Activated T-helper 1 cell treated with anti-CD3 and anti-CD28 coated beads, Interleukin-2, amount 50 U/mL, for 16 hours (primary cell): Measurements from ENCODE around the gene OSTM1.
"Not testable (repeated sequence)": the region's sequence is repeated elsewhere in the genome, so short reads cannot be mapped to it uniquely, and the experiment has no call there.

ENCODE experiments used
- DNase-seq, 2 donors: peaks; one replicate each; pipeline ENCODE4 v3.0.0-alpha.2; 2020; ENCODE audit warnings: low read depth in 1 of 2, low spot score in 1 of 2

The OSTM1 gene

DNA sequence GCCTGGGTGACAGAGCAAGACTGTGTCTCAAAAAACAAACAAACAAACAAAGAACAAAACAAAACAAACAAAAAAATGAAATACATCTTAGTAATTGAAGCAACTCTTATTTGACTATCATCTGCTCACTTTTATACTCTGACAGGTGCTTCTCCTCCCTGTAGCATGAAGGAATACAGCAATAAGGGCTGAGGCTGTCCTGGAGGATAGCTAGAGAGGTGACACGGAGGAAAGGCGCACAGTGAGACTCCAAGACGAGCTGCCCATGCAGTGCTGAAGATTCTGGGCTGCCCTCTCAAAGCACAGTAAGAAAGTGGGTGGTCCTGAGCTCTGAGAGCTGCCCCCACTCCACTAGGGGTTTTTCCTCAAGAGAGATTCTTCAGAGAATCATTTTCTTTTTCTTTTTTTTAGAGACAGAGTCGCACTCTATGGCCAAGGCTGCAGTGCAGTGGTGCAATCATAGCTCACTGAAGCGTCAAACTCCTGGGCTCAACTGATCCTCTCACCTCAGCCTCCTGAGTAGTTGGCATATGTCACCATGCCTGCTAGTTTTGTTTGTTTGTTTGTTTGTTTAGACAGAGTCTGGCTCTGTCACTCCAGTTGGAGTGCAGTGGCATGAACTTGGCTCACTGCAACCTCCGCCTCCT is 50.0 kb downstream of the OSTM1 start:
- no peak for DNase-seq

GRCh38 chr6:108020472-108021116 is 53.9 kb downstream of the OSTM1 start:
- DNase-seq: no peak

GRCh38 chr6:108016283-108016682 is 58.3 kb downstream of the OSTM1 start:
- not testable (repeated sequence) for DNase-seq

DNA sequence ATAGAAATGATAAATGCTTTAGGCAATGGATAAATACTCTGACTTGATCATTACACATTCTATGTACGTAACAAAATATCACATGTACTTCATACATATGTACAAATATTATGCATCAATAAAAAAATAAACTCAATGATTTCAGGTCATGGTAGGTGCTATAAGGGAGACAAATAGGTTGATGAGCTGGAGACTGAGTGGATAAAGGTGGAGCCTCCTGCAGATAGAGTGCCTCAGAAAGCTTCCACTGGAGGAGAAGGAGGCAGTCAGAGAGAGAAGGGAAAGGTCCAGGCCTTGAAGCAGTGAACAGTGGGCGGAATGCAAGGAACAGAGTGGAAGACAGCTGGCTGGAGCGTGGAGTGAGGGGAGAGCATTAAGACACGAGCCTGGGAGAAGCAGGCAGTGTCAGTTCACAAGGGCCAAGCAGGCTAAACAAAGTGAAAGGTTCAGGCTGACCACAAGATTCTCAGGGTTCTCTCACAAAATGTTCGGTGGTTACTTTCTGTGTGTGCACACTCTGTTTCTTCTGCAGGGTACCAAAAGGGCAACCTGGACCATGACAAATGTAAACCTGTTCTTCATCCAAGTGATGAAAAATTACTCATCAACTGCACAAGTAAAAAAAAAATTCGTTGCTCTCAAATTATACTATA is 60.6 kb downstream of the OSTM1 start:
- no peak for DNase-seq

DNA sequence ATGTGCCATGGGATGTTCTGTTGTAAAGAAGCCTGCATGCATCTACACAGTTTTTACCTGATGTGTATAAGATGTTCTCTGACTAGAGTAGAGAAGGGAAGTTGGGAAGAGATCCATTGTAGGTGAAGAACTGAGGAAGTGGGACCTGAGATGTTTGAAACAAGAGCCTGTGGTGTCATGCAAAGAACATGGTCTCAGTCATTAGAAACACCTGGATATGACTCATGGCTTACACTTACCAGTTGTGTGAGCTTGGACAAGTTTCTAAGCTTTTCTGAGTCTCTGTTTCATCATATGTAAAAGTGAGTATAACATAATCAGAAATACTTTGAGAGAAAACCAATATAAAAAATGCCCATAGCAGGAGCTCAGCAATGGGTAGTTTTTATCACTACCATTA is 64.6 kb downstream of the OSTM1 start:
- no peak for DNase-seq

DNA sequence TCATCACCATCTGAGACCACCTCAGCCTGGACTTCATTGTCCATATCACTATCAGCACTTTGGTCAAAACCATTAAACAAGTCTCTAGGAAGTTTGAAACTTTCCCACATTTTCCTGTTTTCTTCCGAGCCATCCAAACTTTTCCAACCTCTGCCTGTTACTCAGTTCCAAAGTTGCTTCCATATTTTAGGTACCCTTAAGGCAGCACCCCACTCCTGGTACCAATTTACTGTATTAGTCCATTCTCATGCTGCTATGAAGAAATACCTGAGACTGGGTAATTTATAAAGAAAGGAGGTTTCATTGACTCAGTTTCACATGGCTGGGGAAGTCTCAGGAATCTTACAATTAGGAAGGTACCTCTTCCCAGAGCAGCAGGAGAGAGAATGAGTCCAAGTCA is 65.3 kb downstream of the OSTM1 start:
- DNase-seq: not testable (repeated sequence)

DNA sequence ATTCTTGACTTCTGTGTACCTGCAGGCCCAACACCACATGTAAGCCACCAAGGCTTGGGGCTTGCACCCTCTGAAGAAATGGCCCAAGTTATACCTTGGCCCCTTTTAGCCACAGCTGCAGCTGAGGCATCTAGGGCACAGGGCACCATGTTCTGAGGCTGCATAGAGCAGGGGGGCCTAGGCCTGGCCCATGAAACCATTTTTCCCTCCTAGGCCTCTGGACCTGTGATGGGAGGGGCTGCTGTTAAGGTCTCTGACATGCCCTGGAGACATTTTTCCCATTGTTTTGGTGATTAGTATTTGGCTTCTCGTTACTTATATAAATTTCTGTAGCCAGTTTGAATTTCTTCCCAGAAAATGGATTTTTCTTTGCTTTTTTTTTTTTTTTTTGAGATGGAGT is 66.2 kb downstream of the OSTM1 start:
- DNase-seq: no peak

- no peak for DNase-seq
Observed at GRCh38 chr6:108005961-108006360, 68.6 kb downstream of the OSTM1 start.

- DNase-seq: no peak
Observed at GRCh38 chr6:108004861-108005260, 69.7 kb downstream of the OSTM1 start.

DNA sequence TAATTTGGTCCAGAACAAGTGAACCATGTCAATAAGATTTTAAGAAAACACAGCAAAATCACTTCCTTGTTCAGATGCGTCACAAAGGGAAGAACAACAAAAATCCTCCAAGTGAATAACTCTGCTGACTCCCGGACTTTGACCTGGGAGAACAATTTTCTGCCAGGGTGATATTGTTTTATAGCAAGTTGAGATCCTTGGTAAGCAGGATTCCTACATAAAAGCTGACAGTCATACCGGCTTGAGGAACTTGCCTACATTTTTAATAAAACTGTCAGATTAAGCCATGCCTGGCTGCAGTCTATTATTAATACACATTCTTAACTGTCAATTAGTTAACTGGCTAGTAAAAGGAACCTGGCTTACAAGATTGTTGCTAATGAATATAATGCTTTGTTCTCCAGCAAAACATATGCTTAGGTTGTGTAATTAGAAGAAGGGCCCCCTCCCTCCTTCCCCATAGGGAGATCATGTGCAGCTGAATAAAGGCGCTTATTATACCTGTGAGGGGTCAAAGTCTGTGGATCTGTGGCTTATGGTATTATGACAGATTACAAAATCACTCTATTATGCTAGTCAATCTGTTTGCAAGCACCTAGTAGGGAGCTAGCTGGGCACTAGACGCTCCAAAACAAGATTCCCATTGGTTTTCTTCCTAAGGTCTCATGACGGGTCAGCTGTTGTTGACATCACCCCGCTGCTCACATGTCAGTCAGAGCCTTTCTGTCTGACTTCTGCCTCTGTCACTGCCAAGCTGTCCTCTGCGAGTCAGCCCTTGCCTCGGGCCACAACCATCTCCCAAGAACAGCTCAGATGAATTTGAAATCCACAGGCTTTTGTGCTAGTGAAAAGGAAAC is 71.9 kb downstream of the OSTM1 start:
- DNase-seq: no peak

GRCh38 chr6:108001696-108002231 is 72.8 kb downstream of the OSTM1 start:
- DNase-seq: no peak

GRCh38 chr6:108000259-108000658 is 74.3 kb downstream of the OSTM1 start:
- DNase-seq: not testable (repeated sequence)

GRCh38 chr6:107999341-107999740 is 75.2 kb downstream of the OSTM1 start:
- no peak for DNase-seq

DNA sequence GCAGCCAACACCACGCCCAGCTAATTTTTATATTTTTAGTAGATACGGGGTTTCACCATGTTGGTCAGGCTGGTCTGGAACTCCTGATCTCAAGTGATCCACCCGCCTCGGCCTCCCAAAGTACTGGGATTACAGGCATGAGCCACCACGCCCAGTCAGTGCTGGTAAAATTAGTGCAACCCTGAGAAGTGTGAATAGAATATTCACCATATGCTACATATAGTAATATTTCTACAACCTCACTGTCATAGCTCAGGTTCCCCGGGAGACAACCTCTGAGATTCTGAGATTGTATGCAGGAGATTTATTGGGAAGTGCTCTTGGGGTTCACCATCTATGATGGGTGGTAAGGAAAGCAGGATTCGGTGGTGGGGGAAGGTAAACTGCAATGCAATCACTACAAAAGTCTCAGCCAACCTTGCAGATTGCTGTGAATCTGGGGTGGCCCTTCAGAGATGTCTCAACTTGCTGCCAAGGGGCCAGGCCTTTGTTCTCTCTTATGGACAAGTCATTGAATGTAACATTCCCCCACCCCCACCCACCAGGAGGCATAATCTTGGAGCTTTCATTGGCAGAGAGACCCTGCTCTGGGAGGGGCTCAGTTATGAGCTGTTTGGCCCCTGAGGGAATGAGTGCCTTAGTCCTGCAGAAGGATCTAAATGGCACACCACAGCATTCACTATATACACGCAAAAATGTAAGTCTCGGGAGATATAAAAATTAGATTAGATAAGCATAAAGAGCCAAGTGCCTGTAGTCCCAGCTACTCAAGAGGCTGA is 82.6 kb downstream of the OSTM1 start:
- no peak for DNase-seq
